ENCODE results near the gene NSUN2.

NSUN2 gene

GRCh38 chr5:6579535-6579934 lies 53.3 kb downstream of the NSUN2 start:
- no peaks in the 10 kb centered on the region for H3K36me3 ChIP-seq (ENCODE audit: control insufficient read depth in 1 of 2, insufficient read depth in 2 of 2, low read depth in 1 of 2, low read length in 2 of 2)
- H3K14ac ChIP-seq (ENCODE audit: low read length in 2 of 2) = no peak overlapping the region
- no peak overlapping the region for H3K23ac ChIP-seq (ENCODE audit: low read length in 2 of 2)
- H3K4me3 ChIP-seq (ENCODE audit: insufficient read depth in 1 of 2, low read depth in 1 of 2, low read length in 2 of 2) = no peak overlapping the region
- H2AFZ ChIP-seq (ENCODE audit: low read depth, low read length) = no peak overlapping the region
- WGBS = 72% methylated on average over 5 of the region's 5 CpGs
- H2BK15ac ChIP-seq (ENCODE audit: low read depth, poor library complexity, severe bottlenecking) = no peak overlapping the region
- H4K91ac ChIP-seq (ENCODE audit: low read length) = no peak overlapping the region
- DNase-seq = no peak
- H3K27ac ChIP-seq (ENCODE audit: low read length, poor library complexity, severe bottlenecking) = no peak overlapping the region
- peaks cover 50 to 72% of the 10 kb centered on the region in 2 experiments for H3K27me3 ChIP-seq (ENCODE audit: control insufficient read depth in 1 of 2, insufficient read depth in 1 of 2, low read length in 2 of 2)
- H2BK5ac ChIP-seq (ENCODE audit: low read depth, low read length, poor library complexity, severe bottlenecking) = no peak overlapping the region
- no peak overlapping the region for H3K9ac ChIP-seq (ENCODE audit: low read length)
- H3K18ac ChIP-seq (ENCODE audit: low read depth in 1 of 2, low read length in 2 of 2) = no peak overlapping the region
- H4K8ac ChIP-seq (ENCODE audit: low read length) = no peak overlapping the region
- no peak overlapping the region for H3K4ac ChIP-seq (ENCODE audit: low read depth in 1 of 2, low read length in 2 of 2)
- H2BK12ac ChIP-seq (ENCODE audit: low read length in 2 of 2) = no peak overlapping the region
- H3K79me1 ChIP-seq (replicated peaks; ENCODE audit: low read length, poor library complexity, severe bottlenecking) = no peaks in the 10 kb centered on the region
- no peak overlapping the region for H2AK5ac ChIP-seq (ENCODE audit: low read length, severe bottlenecking)
- no peak overlapping the region for H2BK120ac ChIP-seq (ENCODE audit: low read depth, low read length)
- H3K4me2 ChIP-seq (ENCODE audit: low read length, poor library complexity, severe bottlenecking) = no peak overlapping the region
- H3K4me1 ChIP-seq (ENCODE audit: control insufficient read depth, insufficient read depth, low read depth, low read length) = peaks cover 8% of the 10 kb centered on the region
- H3K9me3 ChIP-seq (ENCODE audit: control insufficient read depth, low read length) = no peaks in the 10 kb centered on the region

- Histone ChIP-seq H3K27me3 (ENCODE audit: control insufficient read depth in 1 of 2, insufficient read depth in 1 of 2, low read length in 2 of 2) (peaks cover 43 to 71% of the 10 kb centered on the region in 2 experiments), H2AK5ac (ENCODE audit: low read length, severe bottlenecking) (no peak overlapping the region), H3K18ac (ENCODE audit: low read depth in 1 of 2, low read length in 2 of 2) (no peak overlapping the region), H3K9ac (ENCODE audit: low read length) (no peak overlapping the region), H3K4me3 (ENCODE audit: insufficient read depth in 1 of 2, low read depth in 1 of 2, low read length in 2 of 2) (no peak overlapping the region), H2AFZ (ENCODE audit: low read depth, low read length) (no peak overlapping the region), H3K4me2 (ENCODE audit: low read length, poor library complexity, severe bottlenecking) (no peak overlapping the region), H3K4ac (ENCODE audit: low read depth in 1 of 2, low read length in 2 of 2) (no peak overlapping the region), H3K79me1 (replicated peaks; ENCODE audit: low read length, poor library complexity, severe bottlenecking) (no peaks in the 10 kb centered on the region), H2BK120ac (ENCODE audit: low read depth, low read length) (no peak overlapping the region), H3K14ac (ENCODE audit: low read length in 2 of 2) (no peak overlapping the region), H3K4me1 (ENCODE audit: control insufficient read depth, insufficient read depth, low read depth, low read length) (peaks cover 8% of the 10 kb centered on the region), H3K27ac (ENCODE audit: low read length, poor library complexity, severe bottlenecking) (no peak overlapping the region), H2BK15ac (ENCODE audit: low read depth, poor library complexity, severe bottlenecking) (no peak overlapping the region), H3K9me3 (ENCODE audit: control insufficient read depth, low read length) (no peaks in the 10 kb centered on the region), H3K23ac (ENCODE audit: low read length in 2 of 2) (no peak overlapping the region), H4K8ac (ENCODE audit: low read length) (no peak overlapping the region), H4K91ac (ENCODE audit: low read length) (no peak overlapping the region), H3K36me3 (ENCODE audit: control insufficient read depth in 1 of 2, insufficient read depth in 2 of 2, low read depth in 1 of 2, low read length in 2 of 2) (no peaks in the 10 kb centered on the region), H2BK12ac (ENCODE audit: low read length in 2 of 2) (no peak overlapping the region), H2BK5ac (ENCODE audit: low read depth, low read length, poor library complexity, severe bottlenecking) (no peak overlapping the region)
- WGBS = 84% methylated on average over 12 of the region's 14 CpGs
- no peak for DNase-seq
These were observed 54.0 kb downstream of the NSUN2 start for GRCh38 chr5:6578676-6579343.

DNA sequence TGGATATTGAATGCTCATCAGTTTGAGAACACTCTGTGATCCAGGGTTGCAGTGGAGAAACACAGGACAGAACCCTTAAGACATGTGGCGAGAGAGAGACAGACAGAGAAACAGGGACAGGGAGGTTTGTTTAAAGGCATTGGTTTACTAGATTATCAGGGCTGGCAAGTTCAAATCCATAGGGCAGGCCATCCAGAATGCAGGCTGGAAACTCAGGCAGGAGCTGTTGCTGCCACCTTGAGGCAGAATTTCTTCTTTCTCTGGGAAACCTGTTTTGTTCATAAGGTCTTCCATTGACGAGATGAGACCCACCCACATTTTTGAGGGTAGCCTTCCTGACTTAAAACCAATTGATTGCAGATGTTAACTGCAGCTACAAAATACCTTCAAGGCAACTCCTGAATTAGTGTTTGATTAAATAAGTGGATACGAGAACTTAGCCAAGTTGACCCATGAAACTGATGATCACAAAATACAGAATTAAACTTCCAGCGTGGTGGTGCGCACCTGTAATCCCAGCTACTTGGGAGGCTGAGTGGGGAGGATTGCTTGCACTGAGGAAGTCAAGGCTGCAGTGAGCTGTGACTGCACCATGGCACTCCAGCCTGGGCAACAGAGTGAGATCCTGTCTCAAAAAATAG lies 55.9 kb downstream of the NSUN2 start:
- Histone ChIP-seq H2BK12ac (ENCODE audit: low read length in 2 of 2) (no peak overlapping the region), H2AFZ (ENCODE audit: low read depth, low read length) (no peak overlapping the region), H3K23ac (ENCODE audit: low read length in 2 of 2) (no peak overlapping the region), H3K4me3 (ENCODE audit: insufficient read depth in 1 of 2, low read depth in 1 of 2, low read length in 2 of 2) (no peak overlapping the region), H3K14ac (ENCODE audit: low read length in 2 of 2) (no peak overlapping the region), H3K27me3 (ENCODE audit: control insufficient read depth in 1 of 2, insufficient read depth in 1 of 2, low read length in 2 of 2) (peaks cover 28 to 68% of the 10 kb centered on the region in 2 experiments), H3K9me3 (ENCODE audit: control insufficient read depth, low read length) (no peaks in the 10 kb centered on the region), H3K36me3 (ENCODE audit: control insufficient read depth in 1 of 2, insufficient read depth in 2 of 2, low read depth in 1 of 2, low read length in 2 of 2) (no peaks in the 10 kb centered on the region), H3K4me2 (ENCODE audit: low read length, poor library complexity, severe bottlenecking) (no peak overlapping the region), H2BK120ac (ENCODE audit: low read depth, low read length) (no peak overlapping the region), H3K9ac (ENCODE audit: low read length) (no peak overlapping the region), H3K18ac (ENCODE audit: low read depth in 1 of 2, low read length in 2 of 2) (no peak overlapping the region), H3K4ac (ENCODE audit: low read depth in 1 of 2, low read length in 2 of 2) (no peak overlapping the region), H2AK5ac (ENCODE audit: low read length, severe bottlenecking) (no peak overlapping the region), H4K8ac (ENCODE audit: low read length) (no peak overlapping the region), H2BK5ac (ENCODE audit: low read depth, low read length, poor library complexity, severe bottlenecking) (no peak overlapping the region), H3K4me1 (ENCODE audit: control insufficient read depth, insufficient read depth, low read depth, low read length) (no peaks in the 10 kb centered on the region), H2BK15ac (ENCODE audit: low read depth, poor library complexity, severe bottlenecking) (no peak overlapping the region), H3K79me1 (replicated peaks; ENCODE audit: low read length, poor library complexity, severe bottlenecking) (no peaks in the 10 kb centered on the region), H4K91ac (ENCODE audit: low read length) (no peak overlapping the region), H3K27ac (ENCODE audit: low read length, poor library complexity, severe bottlenecking) (no peak overlapping the region)
- DNase-seq = peak; percentile 36
- 86% methylated on average over 3 of the region's 5 CpGs for WGBS

- no peak overlapping the region for H2BK5ac ChIP-seq (ENCODE audit: low read depth, low read length, poor library complexity, severe bottlenecking)
- WGBS = 72% methylated on average over 12 of the region's 12 CpGs
- H4K8ac ChIP-seq (ENCODE audit: low read length) = no peak overlapping the region
- H3K9ac ChIP-seq (ENCODE audit: low read length) = no peak overlapping the region
- H3K27me3 ChIP-seq (ENCODE audit: control insufficient read depth in 1 of 2, insufficient read depth in 1 of 2, low read length in 2 of 2) = peaks cover 14 to 52% of the 10 kb centered on the region in 2 experiments
- no peak overlapping the region for H3K4me2 ChIP-seq (ENCODE audit: low read length, poor library complexity, severe bottlenecking)
- no peak overlapping the region for H2BK120ac ChIP-seq (ENCODE audit: low read depth, low read length)
- no peak overlapping the region for H2BK15ac ChIP-seq (ENCODE audit: low read depth, poor library complexity, severe bottlenecking)
- H3K9me3 ChIP-seq (ENCODE audit: control insufficient read depth, low read length) = no peaks in the 10 kb centered on the region
- no peaks in the 10 kb centered on the region for H3K79me1 ChIP-seq (replicated peaks; ENCODE audit: low read length, poor library complexity, severe bottlenecking)
- H3K36me3 ChIP-seq (ENCODE audit: control insufficient read depth in 1 of 2, insufficient read depth in 2 of 2, low read depth in 1 of 2, low read length in 2 of 2) = no peaks in the 10 kb centered on the region
- H3K23ac ChIP-seq (ENCODE audit: low read length in 2 of 2) = no peak overlapping the region
- no peak overlapping the region for H2BK12ac ChIP-seq (ENCODE audit: low read length in 2 of 2)
- no peak for DNase-seq
- no peak overlapping the region for H3K18ac ChIP-seq (ENCODE audit: low read depth in 1 of 2, low read length in 2 of 2)
- H2AFZ ChIP-seq (ENCODE audit: low read depth, low read length) = no peak overlapping the region
- no peak overlapping the region for H4K91ac ChIP-seq (ENCODE audit: low read length)
- H3K27ac ChIP-seq (ENCODE audit: low read length, poor library complexity, severe bottlenecking) = no peak overlapping the region
- no peak overlapping the region for H3K14ac ChIP-seq (ENCODE audit: low read length in 2 of 2)
- H3K4ac ChIP-seq (ENCODE audit: low read depth in 1 of 2, low read length in 2 of 2) = no peak overlapping the region
- no peaks in the 10 kb centered on the region for H3K4me1 ChIP-seq (ENCODE audit: control insufficient read depth, insufficient read depth, low read depth, low read length)
- H2AK5ac ChIP-seq (ENCODE audit: low read length, severe bottlenecking) = no peak overlapping the region
- no peak overlapping the region for H3K4me3 ChIP-seq (ENCODE audit: insufficient read depth in 1 of 2, low read depth in 1 of 2, low read length in 2 of 2)
These were observed 58.2 kb downstream of the NSUN2 start for GRCh38 chr5:6574537-6575245.

Measured in mesenchymal stem cell (in vitro differentiated cells and primary cell).